Memory B cell (primary cell): Measurements from ENCODE around the gene BCR.

ENCODE experiments used
- ATAC-seq: fragments of 150-1000 bp; cut with Tn5 transposase; 2 replicates; pipeline ENCODE4 v1.10.0; 2021; ENCODE audit warnings: low read depth, mild to moderate bottlenecking, moderate library complexity
- DNase-seq, 2 donors: peaks; one replicate each; pipeline ENCODE4 v3.0.0; 2022; ENCODE audit warnings: low spot score in 2 of 2
- H3K27ac Mint-ChIP-seq: one replicate; pipeline ENCODE4 v1.8.0; 2022; ENCODE audit warnings: mild to moderate bottlenecking, moderate library complexity, mixed read lengths
- H3K27me3 Mint-ChIP-seq: one replicate; pipeline ENCODE4 v1.8.0; 2022; ENCODE audit warnings: mixed read lengths
- H3K36me3 Mint-ChIP-seq: one replicate; pipeline ENCODE4 v1.8.0; 2022; ENCODE audit warnings: mild to moderate bottlenecking, mixed read lengths
- H3K4me1 Mint-ChIP-seq: one replicate; pipeline ENCODE4 v1.8.0; 2022; ENCODE audit warnings: mixed read lengths
- H3K4me3 Mint-ChIP-seq: one replicate; pipeline ENCODE4 v1.8.0; 2022; ENCODE audit warnings: mild to moderate bottlenecking, moderate library complexity, mixed read lengths
- H3K9me3 Mint-ChIP-seq: one replicate; pipeline ENCODE4 v1.8.0; 2022; ENCODE audit warnings: mixed read lengths

The BCR gene

GRCh38 chr22:23258826-23259170 is 78.5 kb downstream of the BCR start:
- DNase-seq: no peak
- Mint-ChIP-seq H3K27me3 (no peaks in the 10 kb centered on the region), H3K27ac (no peak overlapping the region), H3K9me3 (no peaks in the 10 kb centered on the region), H3K36me3 (peaks cover 21% of the 10 kb centered on the region), H3K4me1 (peaks cover 3% of the 10 kb centered on the region), H3K4me3 (no peak overlapping the region)
- no peak for ATAC-seq

- no peak overlapping the region for H3K4me3 Mint-ChIP-seq
- peaks cover 17% of the 10 kb centered on the region for H3K36me3 Mint-ChIP-seq
- no peak for ATAC-seq
- peaks cover 3% of the 10 kb centered on the region for H3K4me1 Mint-ChIP-seq
- H3K27ac Mint-ChIP-seq: no peak overlapping the region
- no peaks in the 10 kb centered on the region for H3K27me3 Mint-ChIP-seq
- no peaks in the 10 kb centered on the region for H3K9me3 Mint-ChIP-seq
- DNase-seq: no peak
Observed at GRCh38 chr22:23259916-23260644, 79.8 kb downstream of the BCR start.

DNA sequence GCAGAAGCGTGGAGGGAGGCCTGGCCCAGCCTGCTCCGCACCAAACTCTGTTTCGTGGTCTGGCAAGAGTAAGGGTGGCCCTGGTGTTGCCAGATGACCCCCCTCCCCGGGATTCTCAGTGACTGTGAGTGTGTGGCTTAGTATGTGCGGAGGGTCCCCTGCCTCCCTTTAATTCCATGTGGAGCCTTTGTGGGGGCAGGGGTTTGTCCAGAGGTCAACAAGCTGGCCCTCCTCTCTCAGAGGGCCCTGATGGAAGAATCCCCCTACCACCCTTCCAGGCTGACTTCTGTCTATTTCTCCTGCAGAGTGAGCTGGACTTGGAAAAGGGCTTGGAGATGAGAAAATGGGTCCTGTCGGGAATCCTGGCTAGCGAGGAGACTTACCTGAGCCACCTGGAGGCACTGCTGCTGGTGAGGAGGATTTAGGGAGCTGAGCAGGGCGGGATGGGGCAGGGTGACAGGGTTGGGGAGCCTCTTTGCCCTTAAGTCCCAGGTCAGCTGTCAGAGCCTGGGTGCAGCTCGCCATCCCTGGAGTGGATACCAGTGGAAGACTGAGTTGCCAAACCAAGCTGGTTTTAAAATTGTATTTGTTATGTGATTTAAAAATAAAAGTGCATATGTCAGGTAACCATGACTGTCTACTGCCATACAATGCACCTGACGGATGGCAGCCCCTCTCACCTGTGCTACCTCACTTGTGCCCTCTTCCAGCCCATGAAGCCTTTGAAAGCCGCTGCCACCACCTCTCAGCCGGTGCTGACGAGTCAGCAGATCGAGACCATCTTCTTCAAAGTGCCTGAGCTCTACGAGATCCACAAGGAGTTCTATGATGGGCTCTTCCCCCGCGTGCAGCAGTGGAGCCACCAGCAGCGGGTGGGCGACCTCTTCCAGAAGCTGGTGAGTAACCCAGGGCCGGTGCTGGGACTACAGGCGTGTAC is 80.6 kb downstream of the BCR start:
- Mint-ChIP-seq H3K4me3 (no peak overlapping the region), H3K4me1 (peaks cover 3% of the 10 kb centered on the region), H3K27ac (no peak overlapping the region), H3K9me3 (no peaks in the 10 kb centered on the region), H3K27me3 (no peaks in the 10 kb centered on the region), H3K36me3 (peaks cover 11% of the 10 kb centered on the region)
- DNase-seq (no peak), ATAC-seq (no peak)

DNA sequence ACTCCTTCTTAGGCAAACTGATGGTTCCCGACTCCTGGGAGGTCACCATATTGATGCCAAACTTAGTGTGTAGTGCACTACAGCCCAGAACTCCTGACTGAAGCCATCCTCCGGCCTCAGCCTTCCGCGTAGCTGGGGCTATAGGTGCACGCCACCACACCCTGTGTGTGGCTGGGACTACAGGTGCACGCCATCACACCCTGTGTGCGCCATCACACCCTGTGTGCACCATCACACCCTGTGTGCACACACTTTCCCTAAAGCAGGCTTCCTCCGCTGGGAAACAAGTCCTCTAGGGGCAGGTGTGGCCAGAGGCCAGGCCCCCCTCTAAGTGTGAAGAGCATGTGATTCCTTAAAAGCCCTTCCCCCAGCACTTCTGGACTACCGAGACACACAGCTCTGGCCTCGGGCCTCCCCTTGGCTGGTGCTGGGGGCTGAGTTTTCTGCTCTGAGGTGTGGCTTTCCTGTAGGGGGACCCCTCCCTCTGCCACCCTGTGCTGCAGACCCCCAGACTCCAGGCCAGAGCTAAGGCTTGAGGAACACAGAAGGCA is 81.7 kb downstream of the BCR start:
- no peaks in the 10 kb centered on the region for H3K9me3 Mint-ChIP-seq
- H3K36me3 Mint-ChIP-seq: peaks cover 9% of the 10 kb centered on the region
- H3K27ac Mint-ChIP-seq: no peak overlapping the region
- peaks cover 3% of the 10 kb centered on the region for H3K4me1 Mint-ChIP-seq
- no peaks in the 10 kb centered on the region for H3K27me3 Mint-ChIP-seq
- ATAC-seq (no peak), DNase-seq (no peak)
- H3K4me3 Mint-ChIP-seq: no peak overlapping the region

DNA sequence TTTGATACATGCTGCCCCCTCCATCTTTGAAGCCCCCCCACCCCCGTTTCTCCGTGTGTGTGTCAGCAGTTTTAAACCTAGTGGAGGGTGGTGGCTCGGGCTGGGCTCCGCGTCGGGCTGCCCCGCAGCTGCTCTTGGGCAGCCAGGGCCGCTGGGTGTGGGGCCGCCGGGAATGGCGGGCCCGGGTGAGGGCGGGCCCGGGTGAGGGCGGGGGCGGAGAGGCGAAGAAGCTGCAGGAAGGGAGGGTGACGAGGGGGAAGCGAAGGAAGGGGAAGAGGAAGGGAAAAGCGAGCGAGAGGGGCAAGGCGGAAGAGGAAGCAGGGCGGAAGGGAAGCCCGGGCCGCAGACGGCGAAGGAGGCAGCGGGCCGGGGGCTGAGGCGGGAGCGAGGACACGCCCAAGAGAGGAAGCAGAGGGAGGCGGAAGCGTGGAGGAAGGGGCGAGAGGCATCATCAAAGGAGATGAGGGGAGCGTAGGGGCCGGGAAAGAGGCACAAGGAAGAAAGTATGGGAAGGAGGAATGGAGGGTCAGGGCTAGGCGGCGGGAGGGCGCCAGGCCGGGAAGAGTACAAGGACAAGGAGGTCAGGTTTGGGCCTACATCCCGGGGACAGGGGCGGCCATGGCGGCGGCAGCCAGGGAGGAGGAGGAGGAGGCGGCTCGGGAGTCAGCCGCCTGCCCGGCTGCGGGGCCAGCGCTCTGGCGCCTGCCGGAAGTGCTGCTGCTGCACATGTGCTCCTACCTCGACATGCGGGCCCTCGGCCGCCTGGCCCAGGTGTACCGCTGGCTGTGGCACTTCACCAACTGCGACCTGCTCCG is 82.4 kb downstream of the BCR start:
- H3K4me3 Mint-ChIP-seq: no peak overlapping the region
- H3K27me3 Mint-ChIP-seq: no peaks in the 10 kb centered on the region
- H3K9me3 Mint-ChIP-seq: no peaks in the 10 kb centered on the region
- peaks cover 9% of the 10 kb centered on the region for H3K36me3 Mint-ChIP-seq
- ATAC-seq: no peak
- no peak for DNase-seq
- H3K27ac Mint-ChIP-seq: peak overlapping the region; percentile 70
- peaks cover 3% of the 10 kb centered on the region for H3K4me1 Mint-ChIP-seq

GRCh38 chr22:23263651-23264555 is 83.6 kb downstream of the BCR start:
- DNase-seq (peak in 1 of 2 donors; percentile 47), ATAC-seq (peak; percentile 94)
- Mint-ChIP-seq H3K27ac (peak overlapping the region; percentile 85), H3K4me3 (no peak overlapping the region), H3K36me3 (peaks cover 9% of the 10 kb centered on the region), H3K9me3 (no peaks in the 10 kb centered on the region), H3K4me1 (peaks cover 9% of the 10 kb centered on the region), H3K27me3 (no peaks in the 10 kb centered on the region)

DNA sequence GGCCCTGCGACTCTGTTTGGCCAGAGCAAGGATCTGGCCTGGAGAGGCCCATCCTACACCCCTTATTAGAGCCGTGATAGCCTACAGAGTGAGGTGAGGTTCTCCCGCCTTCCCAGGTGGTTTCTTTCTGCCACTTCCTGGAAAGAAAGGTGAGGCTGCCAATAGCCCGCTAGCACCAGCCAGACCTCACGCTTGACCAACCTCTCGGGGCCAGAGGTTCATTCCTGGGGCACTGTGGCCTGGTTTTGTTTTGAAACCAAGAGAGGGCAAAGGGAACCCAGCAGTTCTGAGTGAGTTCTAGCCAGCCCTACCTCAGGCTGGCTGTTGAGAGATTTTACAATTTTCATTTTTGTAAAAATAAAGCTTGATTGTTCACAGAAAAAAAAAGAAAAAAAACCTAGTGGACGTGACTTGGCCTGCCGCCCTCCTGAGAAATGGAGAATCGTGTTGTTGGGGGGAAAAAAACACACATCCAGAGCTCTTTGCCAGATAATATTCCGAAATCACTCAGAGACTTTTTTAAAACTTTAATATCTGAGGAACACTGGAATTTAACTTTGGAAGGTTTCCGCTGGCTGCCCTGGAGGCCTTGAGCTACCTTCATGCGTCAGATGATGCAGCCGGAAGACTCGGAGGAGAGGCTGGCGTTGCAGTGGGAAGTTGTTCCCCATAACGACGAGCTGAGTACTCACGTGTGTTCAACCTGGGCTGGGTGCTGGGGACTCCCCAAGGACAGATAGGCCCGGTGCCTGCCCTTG is 84.5 kb downstream of the BCR start:
- H3K27ac Mint-ChIP-seq: peak overlapping the region; percentile 85
- peaks cover 16% of the 10 kb centered on the region for H3K4me1 Mint-ChIP-seq
- no peak overlapping the region for H3K4me3 Mint-ChIP-seq
- peaks cover 9% of the 10 kb centered on the region for H3K36me3 Mint-ChIP-seq
- H3K9me3 Mint-ChIP-seq: no peaks in the 10 kb centered on the region
- ATAC-seq (no peak), DNase-seq (no peak)
- H3K27me3 Mint-ChIP-seq: no peaks in the 10 kb centered on the region

DNA sequence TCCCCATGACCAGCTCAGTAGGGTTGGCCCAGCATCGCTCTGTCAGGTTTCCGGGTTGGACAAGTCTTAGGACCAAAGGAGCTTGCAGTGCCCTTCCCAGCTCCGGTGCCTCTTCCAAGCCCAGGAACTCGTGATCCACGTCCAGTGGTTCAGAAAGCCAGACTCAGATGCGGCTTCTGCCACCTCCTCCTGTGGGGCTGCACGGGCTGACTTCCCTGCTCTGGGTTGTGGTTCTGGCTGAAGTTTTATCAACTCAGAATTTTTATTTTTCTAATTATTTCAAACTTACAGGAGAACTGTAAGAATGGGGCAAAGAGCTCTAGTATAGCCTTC is 85.0 kb downstream of the BCR start:
- no peak for ATAC-seq
- no peaks in the 10 kb centered on the region for H3K9me3 Mint-ChIP-seq
- no peak overlapping the region for H3K4me3 Mint-ChIP-seq
- H3K36me3 Mint-ChIP-seq: peaks cover 9% of the 10 kb centered on the region
- no peak for DNase-seq
- peaks cover 22% of the 10 kb centered on the region for H3K4me1 Mint-ChIP-seq
- H3K27ac Mint-ChIP-seq: no peak overlapping the region
- H3K27me3 Mint-ChIP-seq: no peaks in the 10 kb centered on the region

DNA sequence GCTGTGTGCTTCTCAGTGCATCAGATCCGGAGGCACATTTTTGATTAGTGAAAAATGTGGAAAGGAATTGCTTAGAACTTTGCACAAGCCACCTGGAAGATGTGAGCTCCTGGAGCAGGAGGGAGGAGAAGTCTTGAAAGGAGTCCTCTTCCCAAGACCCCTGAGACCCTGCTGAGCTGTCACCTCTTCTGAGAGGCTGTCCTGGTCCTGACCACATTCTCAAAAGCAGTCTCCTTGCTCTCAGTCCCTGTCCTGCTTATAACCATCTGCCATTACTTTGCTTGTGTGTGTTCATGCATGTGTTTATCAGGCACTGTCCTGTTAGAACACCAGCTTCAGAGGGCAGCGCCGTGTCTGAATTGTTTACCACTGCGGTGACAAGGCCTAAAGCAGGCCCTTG is 86.5 kb downstream of the BCR start:
- H3K27ac Mint-ChIP-seq: no peak overlapping the region
- ATAC-seq: no peak
- H3K36me3 Mint-ChIP-seq: peaks cover 10% of the 10 kb centered on the region

GRCh38 chr22:23267226-23268043 is 87.1 kb downstream of the BCR start:
- Mint-ChIP-seq H3K27me3 (no peaks in the 10 kb centered on the region), H3K4me3 (no peak overlapping the region), H3K9me3 (no peaks in the 10 kb centered on the region), H3K4me1 (peaks cover 29% of the 10 kb centered on the region), H3K36me3 (peaks cover 10% of the 10 kb centered on the region), H3K27ac (no peak overlapping the region)
- ATAC-seq: no peak
- DNase-seq: no peak

More for the DNA sequence above, 86.5 kb downstream of the BCR start:
- Mint-ChIP-seq H3K4me1 (peaks cover 29% of the 10 kb centered on the region), H3K9me3 (no peaks in the 10 kb centered on the region), H3K27me3 (no peaks in the 10 kb centered on the region), H3K4me3 (no peak overlapping the region)
- no peak for DNase-seq

DNA sequence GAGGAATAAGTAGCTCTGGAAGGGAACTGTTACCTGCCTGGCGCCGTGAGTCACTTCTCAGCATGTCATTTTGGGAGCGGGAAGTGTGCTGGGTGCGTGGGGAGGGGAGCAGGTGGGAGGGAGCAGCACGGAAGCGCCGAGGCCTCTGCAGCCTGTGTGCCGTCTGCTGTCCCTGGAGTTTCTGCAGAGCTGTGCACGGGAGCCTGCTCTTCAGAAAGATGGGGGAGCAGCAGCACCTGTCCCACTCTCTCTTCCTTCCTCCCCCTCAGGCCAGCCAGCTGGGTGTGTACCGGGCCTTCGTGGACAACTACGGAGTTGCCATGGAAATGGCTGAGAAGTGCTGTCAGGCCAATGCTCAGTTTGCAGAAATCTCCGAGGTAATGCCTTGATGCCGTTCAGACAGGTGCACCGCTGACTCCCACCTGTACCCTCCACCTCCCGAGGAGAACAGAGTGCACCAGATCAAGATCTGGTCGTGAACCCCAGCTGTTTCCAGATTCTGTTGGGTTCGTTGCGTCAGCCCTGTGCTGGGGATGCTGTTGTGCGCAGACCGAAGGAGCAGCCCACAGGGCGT is 87.9 kb downstream of the BCR start:
- H3K27me3 Mint-ChIP-seq: no peaks in the 10 kb centered on the region
- ATAC-seq (no peak), DNase-seq (no peak)
- no peak overlapping the region for H3K27ac Mint-ChIP-seq
- peaks cover 6% of the 10 kb centered on the region for H3K36me3 Mint-ChIP-seq
- H3K4me1 Mint-ChIP-seq: peaks cover 29% of the 10 kb centered on the region
- no peak overlapping the region for H3K4me3 Mint-ChIP-seq
- H3K9me3 Mint-ChIP-seq: no peaks in the 10 kb centered on the region

GRCh38 chr22:23268877-23269276 is 88.6 kb downstream of the BCR start:
- no peak overlapping the region for H3K4me3 Mint-ChIP-seq
- peak overlapping the region; percentile 46 for H3K27ac Mint-ChIP-seq
- no peaks in the 10 kb centered on the region for H3K27me3 Mint-ChIP-seq
- ATAC-seq (peak; percentile 10), DNase-seq (no peak)
- H3K9me3 Mint-ChIP-seq: no peaks in the 10 kb centered on the region
- peaks cover 26% of the 10 kb centered on the region for H3K4me1 Mint-ChIP-seq
- peaks cover 8% of the 10 kb centered on the region for H3K36me3 Mint-ChIP-seq
